Thymus (tissue), 11 donors: Measurements from ENCODE around the gene TMEM52. TPM values are rescaled to one million over a fixed set of nuclear protein-coding genes. Genes with fewer than 3 reads are reported as not detected.

Source experiments
- DNase-seq, 9 donors: peaks; one replicate each; pipeline ENCODE4 v3.0.0-alpha.2; 2013; ENCODE audit warnings: low spot score in 9 of 9, low read depth in 6 of 9, missing footprints in 1 of 9
- H3K27ac ChIP-seq, 2 donors: one replicate each; pipeline ENCODE4 v1.5.1; 2013; ENCODE audit warnings: control low read depth in 1 of 2, low read depth in 1 of 2, low read length in 1 of 2, mild to moderate bottlenecking in 1 of 2, moderate library complexity in 1 of 2
- H3K27me3 ChIP-seq, 2 donors: one replicate each; pipeline ENCODE4 v1.5.1; 2013; ENCODE audit warnings: low read length in 1 of 2; ENCODE audit not compliant: control insufficient read depth in 2 of 2, insufficient read depth in 1 of 2
- H3K36me3 ChIP-seq, 2 donors: one replicate each; pipeline ENCODE4 v1.5.1; 2013; ENCODE audit warnings: low read length in 1 of 2, mild to moderate bottlenecking in 1 of 2, moderate library complexity in 1 of 2; ENCODE audit not compliant: control insufficient read depth in 2 of 2, insufficient read depth in 2 of 2
- H3K4me1 ChIP-seq, 2 donors: one replicate each; pipeline ENCODE4 v1.5.1; 2013; ENCODE audit warnings: low read length in 2 of 2; ENCODE audit not compliant: control insufficient read depth in 2 of 2, insufficient read depth in 2 of 2
- H3K4me3 ChIP-seq, 2 donors: one replicate each; pipeline ENCODE4 v1.5.1; 2013; ENCODE audit warnings: low read length in 2 of 2, control low read depth in 1 of 2, mild to moderate bottlenecking in 1 of 2
- H3K9me3 ChIP-seq, 2 donors: one replicate each; pipeline ENCODE4 v1.5.1; 2013; ENCODE audit warnings: low read length in 1 of 2, mild to moderate bottlenecking in 1 of 2; ENCODE audit not compliant: control insufficient read depth in 2 of 2, insufficient read depth in 1 of 2
- WGBS: extraction: QIAGEN DNeasy Blood & Tissue Kit; methylation state at CpG from one replicate; pipeline ENCODE4 v1.1.7; 2013; 5-methylcytosine and 5-hydroxymethylcytosine counted together
- polyA plus RNA-seq: library from polyadenylated mRNA; stranded (reverse); fragments of 200-250 nt; gene quantifications from one replicate; pipeline ENCODE4 v1.2.3, GENCODE V29; 2013
- total RNA-seq: library from RNA; stranded (reverse); fragments of 120-200 nt; gene quantifications from one replicate; pipeline ENCODE4 v1.2.4, GENCODE V29; 2013
- donor health status: healthy.

Gene TMEM52
- total and polyA plus RNA-seq, 2 donors = 0.28 to 0.94 TPM

DNA sequence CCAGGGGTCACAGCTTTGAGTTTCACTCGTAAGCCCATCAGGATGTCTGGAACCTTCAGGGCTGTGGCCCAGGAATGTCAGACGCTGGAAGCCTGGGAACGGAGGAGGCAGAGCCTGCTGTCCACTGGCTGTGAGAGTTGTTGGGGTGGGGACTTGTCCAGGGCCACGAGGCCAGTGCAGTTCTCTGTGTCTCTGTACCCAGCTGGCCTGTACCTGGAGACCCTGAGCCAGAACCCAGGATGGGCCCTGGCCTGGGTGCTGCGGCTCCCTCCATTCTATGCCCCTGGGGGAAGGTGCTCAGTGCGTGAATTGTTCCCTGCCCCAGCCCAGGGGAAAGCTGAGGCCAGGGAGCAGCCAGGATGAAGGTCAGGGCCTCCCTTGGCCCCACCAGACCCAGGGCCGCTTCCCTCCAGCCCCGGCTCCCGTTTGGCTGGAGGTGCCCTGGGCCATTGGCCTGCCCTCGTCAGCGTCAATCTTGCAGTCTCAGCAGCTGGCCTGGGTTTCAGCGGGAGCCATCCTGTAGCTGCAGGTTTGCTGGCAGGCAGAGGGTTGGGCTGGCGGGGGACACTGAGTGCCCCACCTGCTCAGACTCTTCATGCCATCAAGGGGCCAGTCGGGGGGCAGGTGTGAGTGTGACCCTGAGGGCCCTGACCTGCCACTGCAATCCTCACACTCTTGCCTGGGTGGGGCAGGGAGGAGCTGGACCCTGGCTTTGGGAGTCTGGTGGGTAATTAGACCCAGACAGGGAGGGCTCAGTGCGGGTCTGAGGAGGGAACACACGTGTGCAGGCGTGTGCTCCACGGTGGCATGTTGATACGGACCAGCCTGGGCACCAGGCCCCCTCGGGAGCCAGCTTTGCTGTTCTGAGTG, 4.7 kb downstream of the TMEM52 start:
- Histone ChIP-seq H3K9me3 (peaks cover 0 to 2% of the 10 kb centered on the region in 2 donors), H3K27ac (no peak overlapping the region), H3K4me1 (peaks cover 11 to 12% of the 10 kb centered on the region in 2 donors), H3K27me3 (peaks cover 3 to 20% of the 10 kb centered on the region in 2 donors), H3K4me3 (no peak overlapping the region), H3K36me3 (no peaks in the 10 kb centered on the region)
- no peak for DNase-seq
- 91% methylated on average over 20 of the region's 20 CpGs for WGBS

DNA sequence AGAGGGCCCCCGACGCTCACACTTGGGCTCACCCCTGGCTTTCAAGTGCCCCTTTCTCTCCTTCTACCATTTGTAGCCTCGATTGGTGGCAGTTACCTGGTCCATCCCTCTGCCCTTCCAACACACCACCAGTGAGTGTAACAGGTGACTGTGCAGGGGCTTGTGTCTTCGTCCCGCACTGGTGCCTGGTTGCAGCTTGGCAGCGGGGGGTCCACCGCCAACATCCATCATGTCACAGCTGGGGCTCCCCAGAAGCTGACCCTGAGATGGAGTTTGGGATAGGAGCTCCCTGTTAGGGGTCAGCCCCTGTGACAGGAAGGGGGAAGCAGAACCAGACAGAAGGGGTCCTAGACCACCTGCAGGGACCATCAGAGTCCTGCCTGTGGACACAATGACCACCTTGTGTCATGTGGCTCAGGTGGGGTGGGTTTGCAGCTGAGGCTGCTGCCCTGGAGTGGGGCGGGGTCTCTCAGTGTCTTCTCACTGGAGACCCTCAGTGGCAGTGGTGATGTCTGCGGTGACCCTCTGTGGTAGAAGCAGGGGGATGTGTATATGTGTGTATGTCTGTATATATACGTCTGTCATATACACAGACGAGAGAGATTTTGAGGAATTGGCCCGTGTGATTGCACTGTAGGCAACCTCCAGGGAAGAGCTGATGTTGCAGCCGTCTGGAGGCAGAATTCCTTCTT, 7.6 kb downstream of the TMEM52 start:
- 93% methylated on average over 13 of the region's 13 CpGs for WGBS
- peaks cover 0 to 2% of the 10 kb centered on the region in 2 donors for H3K9me3 ChIP-seq
- no peak overlapping the region for H3K4me3 ChIP-seq
- H3K27ac ChIP-seq = no peak overlapping the region
- DNase-seq = no peak
- peaks cover 0 to 6% of the 10 kb centered on the region in 2 donors for H3K27me3 ChIP-seq
- peaks cover 4 to 28% of the 10 kb centered on the region in 2 donors for H3K4me1 ChIP-seq
- no peaks in the 10 kb centered on the region for H3K36me3 ChIP-seq

DNA sequence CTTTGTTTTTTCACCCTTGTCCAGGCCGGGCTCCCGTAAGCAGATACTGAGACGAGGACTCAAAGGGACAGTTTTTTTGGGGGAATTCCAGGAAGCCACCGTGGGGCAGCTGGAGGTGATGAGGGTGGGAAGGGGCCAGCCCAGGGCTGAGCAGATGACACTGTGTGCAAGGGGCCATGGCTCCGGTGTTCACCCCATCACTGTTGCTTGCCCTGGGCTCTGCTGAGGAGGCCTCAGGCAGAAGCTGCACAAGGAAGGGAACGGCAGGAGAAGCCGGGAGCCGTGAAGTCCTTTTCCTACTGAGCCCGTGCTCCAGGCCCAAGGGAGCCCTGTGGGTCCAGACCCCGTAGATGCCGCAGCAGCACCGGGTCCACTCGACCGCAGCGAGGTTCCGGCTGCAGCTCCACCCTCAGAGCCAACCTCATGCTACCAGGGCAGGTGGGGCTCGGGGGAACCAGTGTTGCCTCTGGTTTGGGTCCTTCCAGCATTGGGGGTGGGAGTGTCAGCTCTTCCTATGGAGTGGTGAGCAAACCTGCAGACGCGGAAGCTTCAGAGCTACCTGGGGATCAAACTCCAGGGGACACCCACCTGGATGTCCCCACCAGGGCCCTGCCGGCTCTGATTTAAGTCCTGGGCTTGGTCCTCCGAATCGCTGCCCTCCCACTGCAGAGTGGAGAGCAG, 8.3 kb downstream of the TMEM52 start:
- no peak for DNase-seq
- 97% methylated on average over 22 of the region's 22 CpGs for WGBS
- Histone ChIP-seq H3K36me3 (no peaks in the 10 kb centered on the region), H3K27me3 (peaks cover 0 to 6% of the 10 kb centered on the region in 2 donors), H3K4me3 (no peak overlapping the region), H3K4me1 (peaks cover 4 to 33% of the 10 kb centered on the region in 2 donors), H3K27ac (no peak overlapping the region), H3K9me3 (peaks cover 0 to 1% of the 10 kb centered on the region in 2 donors)

DNA sequence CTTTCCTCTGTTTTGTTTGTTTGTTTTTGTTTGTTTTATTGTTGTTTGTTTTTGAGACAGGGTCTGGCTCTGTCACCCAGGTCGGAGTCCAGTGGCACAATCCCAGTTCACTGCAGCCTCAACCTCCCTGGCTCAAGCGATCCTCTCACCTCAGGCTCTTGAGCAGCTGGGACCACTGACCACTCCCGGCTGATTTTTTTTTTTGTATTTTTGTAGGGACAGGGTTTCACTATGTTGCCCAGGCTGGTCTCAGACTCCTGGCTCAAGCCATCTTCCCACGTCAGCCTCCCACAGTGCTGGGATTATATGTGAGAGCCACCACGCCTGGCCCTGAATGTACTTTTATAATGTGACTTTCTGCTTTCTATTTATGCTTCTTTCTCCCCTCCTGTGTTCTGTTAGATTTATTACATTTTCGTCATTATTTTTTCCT, 9.0 kb downstream of the TMEM52 start:
- no peak for DNase-seq
- Histone ChIP-seq H3K4me3 (no peak overlapping the region), H3K4me1 (peaks cover 4 to 33% of the 10 kb centered on the region in 2 donors), H3K27me3 (peaks cover 0 to 2% of the 10 kb centered on the region in 2 donors), H3K36me3 (no peaks in the 10 kb centered on the region), H3K27ac (no peak overlapping the region), H3K9me3 (no peaks in the 10 kb centered on the region)
- WGBS = 94% methylated on average over 6 of the region's 6 CpGs

DNA sequence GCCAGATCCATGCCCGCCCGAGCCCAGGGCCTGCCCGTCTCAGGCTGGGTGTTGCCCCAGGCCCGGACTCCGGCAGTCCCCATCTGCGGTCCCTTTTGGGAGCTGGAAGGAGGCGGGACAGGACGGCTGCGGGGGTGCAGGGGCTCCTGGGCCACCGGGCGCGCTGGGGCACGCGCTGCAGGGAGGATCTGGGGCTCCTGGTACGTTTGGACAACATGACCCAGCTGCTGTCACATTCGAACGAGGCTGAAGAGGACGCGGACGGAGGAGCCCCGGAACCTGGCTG, 10.6 kb downstream of the TMEM52 start:
- WGBS = 17% methylated on average over 21 of the region's 21 CpGs
- peak overlapping the region; percentile 57 to 86 for H3K27ac ChIP-seq
- H3K36me3 ChIP-seq = no peaks in the 10 kb centered on the region
- H3K27me3 ChIP-seq = no peaks in the 10 kb centered on the region
- H3K4me3 ChIP-seq = peak overlapping the region; percentile 55 to 85
- DNase-seq = no peak
- H3K4me1 ChIP-seq = peaks cover 4 to 33% of the 10 kb centered on the region in 2 donors
- H3K9me3 ChIP-seq = peaks cover 0 to under 1% of the 10 kb centered on the region in 2 donors

DNA sequence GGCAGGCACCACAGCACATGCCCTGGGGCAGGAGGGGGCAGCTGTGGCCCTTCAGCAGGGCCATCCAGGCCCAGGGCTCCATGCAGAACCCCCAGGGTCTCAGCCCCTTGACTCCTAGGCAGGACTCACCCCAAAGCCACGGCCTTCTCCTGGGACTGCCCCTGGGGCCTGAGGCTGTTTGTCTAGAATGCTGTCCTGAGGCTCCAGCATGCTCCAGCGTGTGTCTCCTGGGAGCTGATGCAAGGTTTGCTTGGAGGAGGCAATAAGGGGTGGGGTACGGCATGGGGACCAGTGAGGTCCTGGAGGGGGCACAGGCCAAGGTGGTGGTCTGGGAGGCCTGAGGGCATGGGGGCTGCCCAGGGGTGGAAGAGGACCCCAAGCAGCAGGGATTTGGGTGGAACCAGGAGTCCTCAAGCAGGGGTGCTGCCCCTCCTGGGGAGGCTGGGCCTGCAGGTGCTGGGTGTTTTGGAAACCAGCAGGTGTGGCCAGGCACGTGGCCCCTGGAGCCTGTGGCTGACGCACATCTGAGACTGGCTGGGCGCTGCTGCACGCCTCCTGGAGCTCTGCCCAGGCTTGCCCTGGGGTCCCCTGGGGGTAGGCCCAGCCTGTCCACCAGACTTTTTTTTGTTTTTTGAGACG, 11.9 kb downstream of the TMEM52 start:
- Histone ChIP-seq H3K4me1 (peaks cover 4 to 33% of the 10 kb centered on the region in 2 donors), H3K27me3 (no peaks in the 10 kb centered on the region), H3K9me3 (peaks cover 0 to 6% of the 10 kb centered on the region in 2 donors), H3K27ac (peak overlapping the region in 1 of 2 donors; percentile 41), H3K4me3 (no peak overlapping the region), H3K36me3 (no peaks in the 10 kb centered on the region)
- WGBS = 85% methylated on average over 8 of the region's 8 CpGs
- no peak for DNase-seq

DNA sequence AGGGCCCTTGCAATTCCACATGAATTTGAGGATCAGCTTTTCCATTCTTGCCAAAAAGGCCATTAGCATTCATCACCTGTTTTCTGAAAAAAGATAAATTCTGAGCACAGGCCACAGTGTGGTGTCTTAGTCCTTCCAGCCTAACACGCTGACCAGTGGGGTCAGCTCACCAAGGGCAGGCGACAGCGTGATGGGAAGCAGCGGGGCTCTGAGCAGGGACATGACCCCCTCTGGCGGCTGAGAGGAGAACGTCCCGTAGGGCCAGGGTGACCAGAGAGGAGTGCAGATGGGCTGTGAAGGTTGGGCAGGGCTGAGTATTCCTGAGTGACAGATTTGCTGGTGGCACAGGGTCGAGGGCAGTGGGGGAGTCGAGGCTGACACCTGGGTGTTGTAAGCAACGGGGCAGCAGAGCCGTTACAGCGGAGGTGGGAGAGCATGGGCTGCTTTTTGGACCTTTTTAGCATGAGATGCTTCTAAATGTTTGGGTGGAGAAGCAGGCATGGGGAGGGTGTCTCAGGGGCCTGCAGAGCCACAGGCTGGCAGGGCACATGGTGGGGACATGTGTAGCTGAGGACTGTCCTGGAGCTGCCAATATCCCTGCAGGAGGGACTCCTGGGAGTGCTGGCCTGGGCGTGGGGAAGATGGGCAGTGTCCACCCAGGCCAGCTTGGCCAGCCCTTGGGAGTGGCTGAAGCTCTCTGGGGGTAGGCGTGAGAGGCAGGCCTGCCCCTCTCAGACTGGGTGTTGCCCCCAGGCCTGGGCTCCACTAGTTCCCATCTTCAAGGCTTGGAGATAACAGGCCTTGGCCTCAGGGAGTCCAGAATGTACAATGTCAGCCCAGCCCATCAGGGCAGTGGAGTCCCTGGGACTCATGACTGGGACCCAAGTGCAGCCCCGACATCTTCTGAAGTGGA, 12.6 kb downstream of the TMEM52 start:
- Histone ChIP-seq H3K27me3 (no peaks in the 10 kb centered on the region), H3K4me1 (peaks cover 4 to 33% of the 10 kb centered on the region in 2 donors), H3K4me3 (no peak overlapping the region), H3K36me3 (no peaks in the 10 kb centered on the region), H3K9me3 (peaks cover 0 to 6% of the 10 kb centered on the region in 2 donors), H3K27ac (peak overlapping the region in 1 of 2 donors; percentile 41)
- DNase-seq = peak in 5 of 9 donors; percentile 39 to 73 (median 67)
- WGBS = 36% methylated on average over 15 of the region's 15 CpGs

DNA sequence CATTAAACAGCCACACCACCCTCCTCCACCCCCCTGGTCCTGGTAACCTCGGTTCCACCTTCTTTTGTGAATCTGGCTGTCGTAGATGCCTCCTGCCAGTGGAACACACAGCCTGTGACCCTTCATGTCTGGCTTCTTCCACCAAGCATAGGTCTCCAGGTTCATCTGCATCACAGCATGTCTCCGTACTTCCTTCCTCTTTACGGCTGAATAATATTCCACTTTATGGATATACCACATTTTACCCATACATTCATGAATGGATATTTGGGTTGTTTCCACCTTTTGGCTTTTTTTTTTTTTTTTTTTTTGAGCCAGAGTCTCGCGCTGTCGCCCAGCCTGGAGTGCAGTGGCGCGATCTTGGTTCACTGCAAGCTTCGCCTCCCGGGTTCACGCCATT, 15.9 kb downstream of the TMEM52 start:
- WGBS = 89% methylated on average over 12 of the region's 12 CpGs
- Histone ChIP-seq H3K27me3 (no peaks in the 10 kb centered on the region), H3K27ac (no peak overlapping the region), H3K9me3 (peaks cover 0 to 6% of the 10 kb centered on the region in 2 donors), H3K36me3 (no peaks in the 10 kb centered on the region), H3K4me3 (no peak overlapping the region), H3K4me1 (peaks cover 7 to 31% of the 10 kb centered on the region in 2 donors)
- DNase-seq = no peak
